Panc1 (cell line): Measurements from ENCODE around the gene P2RY13. TPM values are rescaled to one million over a fixed set of nuclear protein-coding genes. Genes with fewer than 3 reads are reported as not detected.

ENCODE experiments used
- ATAC-seq: fragments of 200-7000 bp; cut with Tn5 transposase; 2 replicates; pipeline ENCODE4 v1.9.1; 2020; ENCODE audit warnings: mild to moderate bottlenecking, moderate library complexity
- BruUV-seq: library from RNA; stranded (reverse); fragments of 400-500 nt; replicated peaks from 2 replicates; lab custom pipeline; 2021; lab: Mats Ljungman, UMichigan
- CTCF ChIA-PET: fragments of 300-600 bp; sonication (Branson Sonifier 250); formaldehyde crosslinking; loops from one replicate; lab custom pipeline; 2022; ENCODE audit warnings: antibody characterized with exemption; lab: Charles Lee
- POLR2A ChIA-PET: fragments of 300-600 bp; sonication (Branson Sonifier 250); formaldehyde crosslinking; loops from one replicate; lab custom pipeline; 2022; ENCODE audit warnings: antibody characterized with exemption; lab: Charles Lee
- DNase-seq: peaks from one replicate; pipeline ENCODE4 v3.0.0-alpha.2; 2010; ENCODE audit warnings: low read depth, low spot score
- H3K27ac ChIP-seq: 2 replicates; pipeline ENCODE4 v1.5.1; 2011; ENCODE audit warnings: mild to moderate bottlenecking, low read length, inconsistent platforms
- H3K27me3 ChIP-seq: fragments of 200-500 bp; sonication (Bioruptor generic); 2 replicates; pipeline ENCODE4 v1.6.0; 2014; ENCODE audit warnings: low read length, inconsistent platforms; ENCODE audit not compliant: control insufficient read depth, insufficient read depth
- H3K36me3 ChIP-seq: fragments of 200-500 bp; sonication (Bioruptor generic); 2 replicates; pipeline ENCODE4 v1.5.1; 2014; ENCODE audit warnings: inconsistent platforms, mild to moderate bottlenecking, low read length, moderate library complexity; ENCODE audit not compliant: control insufficient read depth, insufficient read depth
- H3K4me1 ChIP-seq: 2 replicates; pipeline ENCODE4 v1.5.1; 2011; ENCODE audit warnings: inconsistent platforms, mild to moderate bottlenecking, low read length, moderate library complexity; ENCODE audit not compliant: control insufficient read depth, insufficient read depth
- H3K4me3 ChIP-seq, 2 experiments: 2 replicates each; pipeline ENCODE4 v1.5.1; 2011 to 2012; ENCODE audit warnings: low read depth in 2 of 2, low read length in 2 of 2, mild to moderate bottlenecking in 2 of 2, inconsistent platforms in 1 of 2, moderate library complexity in 1 of 2
- H3K9me3 ChIP-seq: fragments of 200-500 bp; sonication (Bioruptor generic); 2 replicates; pipeline ENCODE4 v1.5.1; 2014; ENCODE audit warnings: low read depth, mild to moderate bottlenecking, inconsistent platforms, low read length, moderate library complexity; ENCODE audit not compliant: control insufficient read depth, insufficient read depth
- CTCF ChIP-seq: fragments of 450-650 bp; IDR thresholded peaks from 2 replicates; pipeline ENCODE4 v1.5.1; 2017; ENCODE audit warnings: mild to moderate bottlenecking
- POLR2AphosphoS5 ChIP-seq: IDR thresholded peaks from 2 replicates; pipeline ENCODE4 v1.6.1; 2012; ENCODE audit warnings: mild to moderate bottlenecking, low read depth, low read length, moderate library complexity
- REST ChIP-seq, 2 experiments: IDR thresholded peaks; 2 replicates each; pipeline ENCODE4 v1.6.1; 2011 to 2012; ENCODE audit warnings: low read depth in 2 of 2, control low read depth in 1 of 2, low read length in 1 of 2, mild to moderate bottlenecking in 1 of 2, moderate library complexity in 1 of 2; ENCODE audit not compliant: insufficient read depth in 1 of 2
- SIN3A ChIP-seq: IDR thresholded peaks from 2 replicates; pipeline ENCODE4 v1.6.1; 2012; ENCODE audit warnings: low read depth, mild to moderate bottlenecking, low read length, moderate library complexity, borderline replicate concordance; ENCODE audit not compliant: insufficient read depth
- TCF7L2 ChIP-seq: IDR thresholded peaks from 2 replicates; pipeline ENCODE4 v1.6.1; 2011; ENCODE audit warnings: mild to moderate bottlenecking, low read depth, low read length, inconsistent platforms
- in situ Hi-C: cut with HindIII; loops from 2 replicates; pipeline ENCODE4 v1.10.0; 2016; ENCODE audit warnings: low sequenced_read_pairs, low pct_unique_long_range_greater_than_20kb
- intact Hi-C: fragments of 100-400 bp; cut with micrococcal nuclease; formaldehyde crosslinking; loops from one replicate; pipeline ENCODE4 v1.10.0; 2022; ENCODE audit not compliant: unreplicated experiment
- total RNA-seq: library from RNA; stranded (reverse); gene quantifications from one replicate; pipeline ENCODE4 v1.2.1, GENCODE V29; 2021; ENCODE audit not compliant: unreplicated experiment

P2RY13 gene
- total RNA-seq, 1 experiment from 2014 or later = not detected

GRCh38 chr3:151350656-151351055 is 21.3 kb upstream of the P2RY13 start:
- no peak for ATAC-seq
- no TSS peak for BruUV-seq
- Histone ChIP-seq H3K4me1 (no peaks in the 10 kb centered on the region), H3K27ac (no peak overlapping the region), H3K9me3 (no peaks in the 10 kb centered on the region), H3K4me3 (no peak overlapping the region), H3K27me3 (no peaks in the 10 kb centered on the region; the same call in 1 of the 2 replicates), H3K36me3 (no peaks in the 10 kb centered on the region)
- TF ChIP-seq CTCF = no peak
- TF ChIP-seq SIN3A = no peak
- TF ChIP-seq REST (IDR thresholded peaks at IDR 0.05; ENCODE audit: insufficient read depth in 1 of 2, low read depth in 2 of 2, low read length in 1 of 2) = no peak
- no peak for TF ChIP-seq POLR2AphosphoS5
- no peak for TF ChIP-seq TCF7L2
- in situ Hi-C loops = no loop called here
- DNase-seq = no peak
- CTCF ChIA-PET = no interaction called here
- POLR2A ChIA-PET = no interaction called here
- intact Hi-C loops = no loop called here

DNA sequence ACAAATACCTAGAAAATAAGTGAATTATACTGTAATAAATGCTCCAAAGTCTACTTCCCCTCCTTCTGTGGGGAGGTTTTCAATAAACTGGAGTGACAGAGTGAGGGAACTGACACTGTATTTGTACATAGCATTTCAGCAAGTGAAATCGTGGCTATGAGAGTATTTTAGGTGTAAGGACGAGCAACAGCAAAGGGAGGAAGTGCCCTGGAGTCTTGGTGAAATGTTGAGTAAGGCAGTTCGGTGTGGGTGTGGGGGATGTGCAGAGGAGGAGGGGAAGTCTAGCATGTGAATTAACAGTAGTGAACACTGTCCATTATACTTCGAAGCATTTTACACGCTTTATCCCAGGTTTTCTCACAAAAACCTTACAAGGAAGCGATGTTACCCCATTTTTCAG is 18.1 kb upstream of the P2RY13 start:
- intact Hi-C loops (no loop called here), in situ Hi-C loops (no loop called here)
- ATAC-seq (no peak), DNase-seq (no peak)
- Histone ChIP-seq H3K36me3 (no peaks in the 10 kb centered on the region), H3K9me3 (no peaks in the 10 kb centered on the region), H3K4me1 (no peaks in the 10 kb centered on the region), H3K27ac (no peak overlapping the region), H3K4me3 (no peak overlapping the region), H3K27me3 (no peaks in the 10 kb centered on the region; the same call in 1 of the 2 replicates)
- ChIA-PET CTCF (no interaction called here), POLR2A (interaction anchor here (0.6 kb wide), 1 partner anchor 20 kb away, joined by 3 read pairs; no protein-coding TSS in a partner anchor)
- TF ChIP-seq POLR2AphosphoS5 = no peak
- no peak for TF ChIP-seq TCF7L2
- TF ChIP-seq REST (IDR thresholded peaks at IDR 0.05; ENCODE audit: insufficient read depth in 1 of 2, low read depth in 2 of 2, low read length in 1 of 2) = no peak
- no peak for TF ChIP-seq SIN3A
- no peak for TF ChIP-seq CTCF
- no TSS peak for BruUV-seq
